Neural progenitor cell (in vitro differentiated cells): ENCODE data around the gene CCND3.

ENCODE experiments used
- CTCF ChIP-seq: fragments of 200-600 bp; sonication (generic); IDR thresholded peaks from 2 replicates; pipeline ENCODE4 v1.5.1; 2017; ENCODE audit warnings: antibody characterized with exemption, mild to moderate bottlenecking
- EZH2 ChIP-seq: fragments of 200-600 bp; sonication (generic); IDR thresholded peaks from 2 replicates; pipeline ENCODE4 v1.6.1; 2017; ENCODE audit warnings: antibody characterized with exemption, mild to moderate bottlenecking, moderate library complexity
- EZH2phosphoT487 ChIP-seq: fragments of 200-600 bp; sonication (generic); IDR thresholded peaks from 2 replicates; pipeline ENCODE4 v1.6.1; 2017; ENCODE audit warnings: antibody characterized with exemption

GRCh38 chr6:41929924-41930323 lies 11.7 kb downstream of the CCND3 start:
- no peak for TF ChIP-seq CTCF
- TF ChIP-seq EZH2phosphoT487: no peak
- no peak for TF ChIP-seq EZH2
